ENCODE measurements around the gene MKNK1. TPM values are rescaled to one million over a fixed set of nuclear protein-coding genes. Genes with fewer than 3 reads are reported as not detected.

The MKNK1 gene
- total and polyA plus RNA-seq, 2 of the 8 experiments (the other 6 are each of a cell fraction or from before 2014, with no cell fraction given) = 13.9 to 21.5 TPM

DNA sequence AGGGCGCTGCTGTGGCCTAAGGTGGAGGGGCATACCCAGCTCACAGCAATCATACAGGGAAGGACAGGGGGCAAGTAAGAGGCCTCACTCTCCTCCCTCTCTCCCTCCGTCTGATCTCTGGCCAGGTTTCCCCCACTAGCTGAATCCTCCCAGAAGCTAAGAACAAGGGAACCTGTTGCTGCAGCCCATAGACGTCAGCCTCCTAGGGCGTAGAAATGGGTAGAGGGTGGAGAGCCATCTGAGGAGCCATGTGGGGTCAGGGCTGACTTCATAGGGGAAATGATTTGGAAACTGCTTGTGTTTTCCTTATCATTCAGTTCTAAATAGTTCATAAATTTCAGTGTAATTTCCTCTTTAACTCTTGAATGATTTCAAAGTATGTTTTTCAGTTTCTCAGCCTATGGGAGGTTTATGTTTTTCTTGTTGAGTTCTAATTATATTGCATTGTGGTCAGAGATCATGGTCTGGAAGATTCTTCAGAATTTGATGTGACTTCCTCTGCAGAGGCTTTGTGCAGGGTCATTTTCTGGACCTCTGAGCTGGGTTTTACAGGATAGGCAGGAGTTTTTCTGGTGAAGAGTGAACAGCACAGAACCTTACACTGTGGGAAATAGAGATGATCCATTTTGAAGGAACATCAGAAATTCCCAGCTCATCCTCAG, 14.8 kb upstream of the MKNK1 start:
- Histone ChIP-seq H4K91ac (replicated peaks; ENCODE audit: insufficient read length, low read length) (no peak overlapping the region), H2BK15ac (ENCODE audit: low read length) (peak overlapping the region; percentile 61; the same call in 1 of the 2 replicates), H3K9me3 (ENCODE audit: insufficient read depth in 2 of 2, low read depth in 1 of 2, low read length in 1 of 2) (no peaks in the 10 kb centered on the region), H3K18ac (ENCODE audit: extremely low read depth, low read length) (no peak overlapping the region), H2AK5ac (ENCODE audit: low read depth, low read length) (0 out of 2 replicates have a peak overlapping the region, but pooled peaks have one; percentile 19), H3K9ac (replicated peaks in 1 of 4; ENCODE audit: extremely low read depth in 1 of 4, low read depth in 3 of 4, low read length in 3 of 4) (no peak overlapping the region), H3K27me3 (replicated peaks in 1 of 4; ENCODE audit: control insufficient read depth in 3 of 4, extremely low read depth in 1 of 4, insufficient read depth in 3 of 4, low read length in 3 of 4) (peaks cover 0 to 11% (median 9%) of the 10 kb centered on the region in 4 experiments; a peak in 5 of 7 replicates), H3K36me3 (ENCODE audit: control insufficient read depth in 2 of 4, insufficient read depth in 4 of 4, low read length in 3 of 4) (no peaks in the 10 kb centered on the region), H3K23me2 (ENCODE audit: low read depth, low read length) (peaks cover 7% of the 10 kb centered on the region; the same call in 1 of the 2 replicates), H3K4ac (replicated peaks; ENCODE audit: insufficient read length, low read depth, low read length) (no peak overlapping the region), H4K8ac (ENCODE audit: extremely low read depth, insufficient read depth, low read length) (no peak overlapping the region), H2AFZ (ENCODE audit: low read length) (no peak overlapping the region), H2BK120ac (replicated peaks; ENCODE audit: low read depth, low read length) (no peak overlapping the region), H3K23ac (ENCODE audit: insufficient read length) (no peak overlapping the region), H3K56ac (replicated peaks; ENCODE audit: insufficient read length, low read depth, low read length) (no peak overlapping the region), H4K5ac (ENCODE audit: insufficient read length, low read depth, low read length) (no peak overlapping the region), H3K4me3 (ENCODE audit: extremely low read depth in 1 of 4, insufficient read depth in 2 of 4, low read depth in 3 of 4, low read length in 4 of 4) (no peak overlapping the region), H2BK12ac (ENCODE audit: low read depth, low read length) (no peak overlapping the region), H3K14ac (ENCODE audit: insufficient read length) (no peak overlapping the region), H4K20me1 (replicated peaks in 1 of 2; ENCODE audit: control insufficient read depth in 1 of 2, insufficient read depth in 2 of 2, low read length in 2 of 2) (no peaks in the 10 kb centered on the region), H3K79me2 (ENCODE audit: control insufficient read depth in 1 of 2, insufficient read depth in 2 of 2, low read length in 2 of 2) (no peaks in the 10 kb centered on the region), H3K79me1 (ENCODE audit: low read depth, low read length) (no peaks in the 10 kb centered on the region), H2BK5ac (ENCODE audit: low read depth, low read length) (no peak overlapping the region), H3K4me2 (ENCODE audit: insufficient read depth in 1 of 2, low read depth in 2 of 2, low read length in 2 of 2) (no peak overlapping the region), H3K27ac (ENCODE audit: low read depth, low read length) (no peak overlapping the region), H3K4me1 (replicated peaks in 1 of 4; ENCODE audit: control insufficient read depth in 3 of 4, insufficient read depth in 4 of 4, low read length in 3 of 4) (peaks cover 6 to 19% (median 11%) of the 10 kb centered on the region in 4 experiments; a peak in 6 of 7 replicates), H2BK20ac (ENCODE audit: low read length) (no peak overlapping the region)
- DNase-seq (ENCODE audit: low read depth in 1 of 2, low spot score in 2 of 2) (no peak), FAIRE-seq (no peak)
- WGBS, 2 experiments (ENCODE audit: extremely low coverage in 1 of 2, insufficient coverage in 1 of 2, insufficient read length in 1 of 2, insufficient replicate concordance in 2 of 2, low coverage in 1 of 2, low lambda C conversion rate in 2 of 2, missing lambda C conversion rate in 1 of 2) = 80% methylated on average over 4 of the region's 4 CpGs; no CpG with 5 or more reads in 1 of the 2 experiments
- ChIA-PET CTCF (ENCODE audit: partially characterized antibody) (interaction anchor here (1.2 to 14.2 kb wide), 7 partner anchors 15 to 142 kb away, joined by 3 to 126 read pairs (median 7); partner anchors contain the start of gene MKNK1), POLR2A (ENCODE audit: partially characterized antibody) (interaction anchor here (1.7 to 2.1 kb wide), 2 partner anchors 12 to 14 kb away, joined by 5 to 6 read pairs; partner anchors contain the start of gene MKNK1)
- TF ChIP-seq RXRA (IDR thresholded peaks at IDR 0.05; ENCODE audit: insufficient read depth, low read depth, low read length) (no peak), EZH2 (IDR thresholded peaks at IDR 0.05; ENCODE audit: low read depth, low read length, severe bottlenecking) (no peak), RFX5 (IDR thresholded peaks at IDR 0.05; ENCODE audit: borderline replicate concordance, low read depth, low read length) (no peak), TEAD4 (IDR thresholded peaks at IDR 0.05; ENCODE audit: low read depth, low read length) (no peak), JUND (IDR thresholded peaks at IDR 0.05; ENCODE audit: low read length) (no peak), SRF (IDR thresholded peaks at IDR 0.05; ENCODE audit: low read depth, low read length) (no peak), TBP (IDR thresholded peaks at IDR 0.05; ENCODE audit: low read depth, low read length) (no peak), KDM5A (IDR thresholded peaks at IDR 0.05; ENCODE audit: low read length) (no peak), KDM1A (IDR thresholded peaks at IDR 0.05; ENCODE audit: borderline replicate concordance, low read length) (no peak)

All from H1 (cell line).